ENCODE measurements around the gene VHLL.

- TF ChIP-seq CTCF (optimal IDR thresholded peaks at IDR 0.05 in 1 of 3, IDR thresholded peaks at IDR 0.05 in 1 of 3, conservative IDR thresholded peaks at IDR 0.05 in 1 of 3; ENCODE audit: extremely low read depth in 1 of 3, insufficient read depth in 2 of 3, low read length in 3 of 3): no peak
- TF ChIP-seq EZH2 (IDR thresholded peaks at IDR 0.05; ENCODE audit: low read length): no peak
Measured at GRCh38 chr1:156262461-156263287, 36.4 kb downstream of the VHLL start.

All from keratinocyte (primary cell).